ENCODE data around the gene RXRA. TPM values are rescaled to one million over a fixed set of nuclear protein-coding genes. Genes with fewer than 3 reads are reported as not detected.

RXRA gene
- total RNA-seq, 1 donor from 2014 or later, result 16.8 TPM

DNA sequence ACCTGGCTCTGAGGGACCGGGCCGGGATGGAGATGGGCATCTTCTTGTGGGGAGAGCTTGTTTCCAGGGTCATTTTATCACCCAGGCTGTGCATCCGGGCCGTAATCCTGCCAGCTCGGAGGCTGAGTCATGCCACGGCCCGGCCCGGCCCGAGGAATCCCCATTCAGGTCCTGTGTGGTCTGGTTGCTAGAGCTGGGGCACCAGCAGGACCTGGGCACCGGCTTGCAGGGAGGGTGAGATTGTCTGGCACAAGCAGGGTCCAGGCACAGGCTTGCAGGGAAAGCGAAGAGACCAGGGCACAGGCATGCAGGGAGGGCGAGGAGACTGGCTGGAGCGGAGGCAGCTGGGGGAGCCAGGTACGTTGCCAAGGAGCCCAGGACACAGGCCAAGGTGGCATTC, 106.8 kb downstream of the RXRA start:
- FAIRE-seq (no peak), DNase-seq (ENCODE audit: low read depth) (peak; percentile 45)
- Histone ChIP-seq H3K36me3 (ENCODE audit: control insufficient read depth, insufficient read depth, low read length) (peaks cover 33% of the 10 kb centered on the region), H3K4me3 (ENCODE audit: low read depth, low read length) (no peak overlapping the region), H3K27me3 (ENCODE audit: control insufficient read depth, insufficient read depth, low read length) (no peaks in the 10 kb centered on the region)
- TF ChIP-seq, protein P1, sequence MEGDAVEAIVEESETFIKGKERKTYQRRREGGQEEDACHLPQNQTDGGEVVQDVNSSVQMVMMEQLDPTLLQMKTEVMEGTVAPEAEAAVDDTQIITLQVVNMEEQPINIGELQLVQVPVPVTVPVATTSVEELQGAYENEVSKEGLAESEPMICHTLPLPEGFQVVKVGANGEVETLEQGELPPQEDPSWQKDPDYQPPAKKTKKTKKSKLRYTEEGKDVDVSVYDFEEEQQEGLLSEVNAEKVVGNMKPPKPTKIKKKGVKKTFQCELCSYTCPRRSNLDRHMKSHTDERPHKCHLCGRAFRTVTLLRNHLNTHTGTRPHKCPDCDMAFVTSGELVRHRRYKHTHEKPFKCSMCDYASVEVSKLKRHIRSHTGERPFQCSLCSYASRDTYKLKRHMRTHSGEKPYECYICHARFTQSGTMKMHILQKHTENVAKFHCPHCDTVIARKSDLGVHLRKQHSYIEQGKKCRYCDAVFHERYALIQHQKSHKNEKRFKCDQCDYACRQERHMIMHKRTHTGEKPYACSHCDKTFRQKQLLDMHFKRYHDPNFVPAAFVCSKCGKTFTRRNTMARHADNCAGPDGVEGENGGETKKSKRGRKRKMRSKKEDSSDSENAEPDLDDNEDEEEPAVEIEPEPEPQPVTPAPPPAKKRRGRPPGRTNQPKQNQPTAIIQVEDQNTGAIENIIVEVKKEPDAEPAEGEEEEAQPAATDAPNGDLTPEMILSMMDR (IDR thresholded peaks at IDR 0.05; ENCODE audit: insufficient read depth, low read length, severe bottlenecking), result no peak

DNA sequence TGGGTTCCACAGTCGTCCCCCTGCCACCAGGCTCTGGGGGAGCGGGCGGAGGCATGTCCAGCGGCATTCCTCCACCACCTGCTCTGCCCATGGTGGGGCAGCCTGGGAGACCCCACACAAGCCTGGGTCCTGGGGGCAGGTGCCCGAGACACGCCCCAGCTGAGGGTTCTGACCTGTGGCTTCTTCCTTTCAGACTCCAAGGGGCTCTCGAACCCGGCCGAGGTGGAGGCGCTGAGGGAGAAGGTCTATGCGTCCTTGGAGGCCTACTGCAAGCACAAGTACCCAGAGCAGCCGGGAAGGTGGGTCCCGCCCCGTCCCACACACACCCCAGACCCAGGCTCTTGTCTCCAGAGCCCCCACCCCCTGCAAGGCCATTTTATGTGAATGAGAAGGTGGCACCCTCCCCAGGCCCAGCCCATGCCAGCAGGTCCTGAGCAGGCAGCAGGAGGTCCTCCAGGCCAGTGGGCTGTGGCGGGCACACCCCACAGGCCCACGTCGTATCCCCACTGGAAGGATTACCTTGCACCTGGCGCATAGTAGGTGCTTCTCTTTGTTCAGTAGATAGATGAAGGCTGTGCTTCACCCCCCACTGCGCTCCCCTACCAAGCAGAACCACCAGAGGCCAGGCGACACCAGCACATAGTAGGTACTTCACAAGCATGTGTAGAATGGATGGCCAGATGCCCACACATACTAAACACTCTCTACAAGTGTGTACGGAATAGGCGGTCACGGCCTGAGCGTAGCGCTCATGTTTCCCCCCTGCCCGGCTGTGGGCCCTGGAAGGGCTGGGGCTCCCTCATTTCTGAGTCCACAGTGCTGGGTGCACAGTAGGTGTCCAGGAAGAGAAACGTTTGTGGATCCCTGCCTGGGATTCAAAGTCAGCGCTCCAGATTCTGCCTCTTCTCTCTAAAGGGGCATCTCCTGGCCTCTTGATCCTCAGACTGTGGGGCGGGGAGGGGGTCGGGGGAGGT, 107.9 kb downstream of the RXRA start:
- DNase-seq (ENCODE audit: low read depth), result no peak
- H3K27me3 ChIP-seq (ENCODE audit: control insufficient read depth, insufficient read depth, low read length), result no peaks in the 10 kb centered on the region
- no peak overlapping the region for H3K4me3 ChIP-seq (ENCODE audit: low read depth, low read length)
- TF ChIP-seq, protein P1 (IDR thresholded peaks at IDR 0.05; ENCODE audit: insufficient read depth, low read length, severe bottlenecking), result no peak
- FAIRE-seq, result no peak
- peaks cover 28% of the 10 kb centered on the region for H3K36me3 ChIP-seq (ENCODE audit: control insufficient read depth, insufficient read depth, low read length)

DNA sequence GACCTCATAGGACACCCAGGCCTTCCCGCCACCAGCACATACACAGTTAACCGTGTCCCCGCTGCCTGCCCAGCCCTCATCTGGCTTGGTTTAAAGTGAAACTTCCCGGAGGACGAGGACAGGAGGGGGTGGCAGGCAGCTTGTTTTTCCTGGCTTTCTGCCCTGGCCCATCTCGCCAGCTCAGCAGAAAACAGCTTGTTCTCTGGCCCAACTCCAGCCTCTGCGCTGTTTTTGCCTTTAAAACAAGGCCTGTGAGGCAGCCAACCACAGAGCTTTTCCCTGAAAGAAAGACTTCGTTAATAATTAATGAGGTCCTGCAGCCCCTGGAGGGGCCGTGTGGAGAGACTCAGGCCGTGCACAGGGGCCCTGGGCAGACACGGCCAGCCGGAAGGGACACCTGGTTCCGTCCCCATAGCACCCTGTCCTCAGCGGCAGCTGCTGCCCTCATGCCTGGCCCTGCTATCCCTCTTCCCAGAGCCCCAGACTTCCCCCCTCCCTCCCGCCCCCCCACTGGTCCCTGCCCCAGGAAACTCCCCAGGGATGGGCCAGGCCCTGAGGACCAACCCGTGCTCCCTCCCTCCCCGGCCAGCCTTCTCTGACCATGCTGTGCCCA, 108.7 kb downstream of the RXRA start:
- Histone ChIP-seq H3K36me3 (ENCODE audit: control insufficient read depth, insufficient read depth, low read length) (peaks cover 24% of the 10 kb centered on the region), H3K4me3 (ENCODE audit: low read depth, low read length) (no peak overlapping the region), H3K27me3 (ENCODE audit: control insufficient read depth, insufficient read depth, low read length) (no peaks in the 10 kb centered on the region)
- FAIRE-seq (no peak), DNase-seq (ENCODE audit: low read depth) (peak; percentile 72)
- TF ChIP-seq, protein P1 (IDR thresholded peaks at IDR 0.05; ENCODE audit: insufficient read depth, low read length, severe bottlenecking), result no peak

DNA sequence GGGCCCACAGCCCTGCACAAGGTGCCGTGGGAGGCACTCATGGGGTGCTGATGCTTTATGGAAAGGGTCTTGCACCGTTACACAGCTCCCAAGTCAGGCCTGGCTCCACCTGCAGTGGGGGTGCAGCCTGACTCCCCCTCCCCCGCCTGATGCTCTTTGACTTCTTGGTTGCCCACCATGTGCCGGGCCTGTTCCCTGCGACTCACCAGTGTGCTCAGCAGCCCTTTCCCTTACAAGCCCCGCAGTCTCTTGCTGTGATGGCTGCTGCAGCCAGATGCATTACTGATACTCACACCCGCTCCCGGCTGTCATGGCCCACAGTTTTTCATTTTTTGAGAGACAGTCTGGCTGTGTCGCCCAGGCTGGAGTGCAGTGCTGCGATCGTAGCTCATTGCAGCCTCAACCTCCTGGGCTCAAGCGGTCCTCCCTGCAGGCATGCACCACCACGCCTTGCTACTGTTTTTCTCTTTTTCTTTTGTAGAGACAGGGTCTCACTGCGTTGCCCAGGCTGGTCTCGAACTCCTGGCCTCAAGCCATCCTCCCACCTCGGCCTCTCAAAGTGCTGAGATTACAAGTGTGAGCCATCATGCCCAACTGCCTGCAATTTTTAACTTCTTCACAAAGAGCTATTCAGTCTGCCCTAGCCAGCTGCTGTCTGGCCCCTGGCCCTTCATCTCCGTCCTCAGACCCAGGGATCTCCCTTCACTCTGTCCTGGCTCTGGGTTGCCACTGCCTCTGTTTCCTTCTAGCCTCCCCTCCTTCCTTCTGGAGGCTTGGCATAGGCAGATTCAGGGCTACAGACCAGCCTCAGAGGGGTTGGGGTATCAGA, 109.5 kb downstream of the RXRA start:
- DNase-seq (ENCODE audit: low read depth), result no peak
- Histone ChIP-seq H3K4me3 (ENCODE audit: low read depth, low read length) (no peak overlapping the region), H3K36me3 (ENCODE audit: control insufficient read depth, insufficient read depth, low read length) (peaks cover 21% of the 10 kb centered on the region), H3K27me3 (ENCODE audit: control insufficient read depth, insufficient read depth, low read length) (no peaks in the 10 kb centered on the region)
- no peak for FAIRE-seq
- TF ChIP-seq, protein P1 (IDR thresholded peaks at IDR 0.05; ENCODE audit: insufficient read depth, low read length, severe bottlenecking), result no peak

DNA sequence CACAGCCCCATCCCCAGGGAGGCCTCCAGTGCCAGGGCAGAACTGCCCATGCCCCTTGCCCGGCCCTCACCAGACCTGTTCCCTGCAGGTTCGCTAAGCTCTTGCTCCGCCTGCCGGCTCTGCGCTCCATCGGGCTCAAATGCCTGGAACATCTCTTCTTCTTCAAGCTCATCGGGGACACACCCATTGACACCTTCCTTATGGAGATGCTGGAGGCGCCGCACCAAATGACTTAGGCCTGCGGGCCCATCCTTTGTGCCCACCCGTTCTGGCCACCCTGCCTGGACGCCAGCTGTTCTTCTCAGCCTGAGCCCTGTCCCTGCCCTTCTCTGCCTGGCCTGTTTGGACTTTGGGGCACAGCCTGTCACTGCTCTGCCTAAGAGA, 110.1 kb downstream of the RXRA start:
- FAIRE-seq (no peak), DNase-seq (ENCODE audit: low read depth) (no peak)
- peaks cover 21% of the 10 kb centered on the region for H3K36me3 ChIP-seq (ENCODE audit: control insufficient read depth, insufficient read depth, low read length)
- TF ChIP-seq, protein P1 (IDR thresholded peaks at IDR 0.05; ENCODE audit: insufficient read depth, low read length, severe bottlenecking), result no peak
- H3K27me3 ChIP-seq (ENCODE audit: control insufficient read depth, insufficient read depth, low read length), result no peaks in the 10 kb centered on the region
- H3K4me3 ChIP-seq (ENCODE audit: low read depth, low read length), result no peak overlapping the region

Measured in bronchial epithelial cell (primary cell).